WTC11 (cell line): ENCODE measurements around the gene GABARAPL1. TPM values are rescaled to one million over a fixed set of nuclear protein-coding genes. Genes with fewer than 3 reads are reported as not detected.

Experiments
- ATAC-seq: fragments of 200-7000 bp; cut with Tn5 transposase; 2 replicates; pipeline ENCODE4 v1.10.0; 2021; ENCODE audit warnings: mild to moderate bottlenecking, moderate library complexity
- CTCF ChIA-PET: fragments of 300-600 bp; sonication (Branson Sonifier 250); formaldehyde crosslinking; loops from one replicate; lab custom pipeline; 2021; ENCODE audit warnings: antibody characterized with exemption; lab: Charles Lee
- POLR2A ChIA-PET: fragments of 350-600 bp; sonication (Branson Sonifier 250); formaldehyde crosslinking; loops from one replicate; lab custom pipeline; 2021; ENCODE audit warnings: antibody characterized with exemption; lab: Charles Lee
- DNase-seq: peaks from one replicate; pipeline ENCODE4 v3.0.0; 2021; ENCODE audit warnings: low spot score
- H3K27ac Mint-ChIP-seq: 2 replicates; pipeline ENCODE4 v1.8.0; 2021; ENCODE audit warnings: mixed read lengths
- H3K27me3 Mint-ChIP-seq: 2 replicates; pipeline ENCODE4 v1.8.0; 2021; ENCODE audit warnings: low read depth, mild to moderate bottlenecking, moderate library complexity, mixed read lengths
- H3K36me3 Mint-ChIP-seq: 2 replicates; pipeline ENCODE4 v1.8.0; 2021; ENCODE audit warnings: mixed read lengths
- H3K4me1 Mint-ChIP-seq: 2 replicates; pipeline ENCODE4 v1.8.0; 2022; ENCODE audit warnings: mixed read lengths
- H3K4me3 Mint-ChIP-seq: 2 replicates; pipeline ENCODE4 v1.8.0; 2021; ENCODE audit warnings: mild to moderate bottlenecking, moderate library complexity, mixed read lengths
- H3K9me3 Mint-ChIP-seq: 2 replicates; pipeline ENCODE4 v1.8.0; 2021; ENCODE audit warnings: mixed read lengths
- AFF4 ChIP-seq: sonication (generic); formaldehyde crosslinking; IDR thresholded peaks from 2 replicates; pipeline ENCODE4 v1.8.1; 2023; ENCODE audit warnings: mild to moderate bottlenecking, missing genetic modification reagents, borderline replicate concordance
- ARID4B ChIP-seq: sonication (generic); formaldehyde crosslinking; IDR thresholded peaks from 2 replicates; pipeline ENCODE4 v1.8.0; 2023; ENCODE audit warnings: missing genetic modification reagents, mild to moderate bottlenecking, borderline replicate concordance
- ATF2 ChIP-seq: sonication (generic); formaldehyde crosslinking; IDR thresholded peaks from 2 replicates; pipeline ENCODE4 v1.8.1; 2022; ENCODE audit warnings: low read depth, missing genetic modification reagents, borderline replicate concordance
- E2F5 ChIP-seq: sonication (generic); formaldehyde crosslinking; IDR thresholded peaks from 2 replicates; pipeline ENCODE4 v1.8.1; 2022; ENCODE audit warnings: mild to moderate bottlenecking, moderate library complexity, missing genetic modification reagents
- MXD4 ChIP-seq: fragments of 250-450 bp; sonication (Bioruptor Pico); IDR thresholded peaks from 2 replicates; pipeline ENCODE4 v1.8.0; 2021; ENCODE audit warnings: mild to moderate bottlenecking, moderate library complexity, borderline replicate concordance
- OVOL2 ChIP-seq: fragments of 250-450 bp; sonication (Bioruptor Pico); IDR thresholded peaks from 2 replicates; pipeline ENCODE4 v1.9.0; 2021; ENCODE audit warnings: mild to moderate bottlenecking, borderline replicate concordance
- STAT6 ChIP-seq: sonication (generic); formaldehyde crosslinking; conservative IDR thresholded peaks from 2 replicates; pipeline ENCODE4 v1.8.1; 2023; ENCODE audit warnings: mild to moderate bottlenecking, low read depth, missing genetic modification reagents, moderate library complexity
- TP53 ChIP-seq: sonication (generic); formaldehyde crosslinking; IDR thresholded peaks from 2 replicates; pipeline ENCODE4 v1.8.1; 2023; ENCODE audit warnings: mild to moderate bottlenecking, missing genetic modification reagents
- ZBTB21 ChIP-seq: sonication (generic); formaldehyde crosslinking; IDR thresholded peaks from 2 replicates; pipeline ENCODE4 v1.8.1; 2023; ENCODE audit warnings: mild to moderate bottlenecking, missing genetic modification reagents, borderline replicate concordance
- ZNF317 ChIP-seq: sonication (generic); formaldehyde crosslinking; IDR thresholded peaks from 2 replicates; pipeline ENCODE4 v1.8.1; 2023; ENCODE audit warnings: low read depth, mild to moderate bottlenecking, moderate library complexity, missing genetic modification reagents, borderline replicate concordance
- ZNF512 ChIP-seq: sonication (generic); formaldehyde crosslinking; IDR thresholded peaks from 2 replicates; pipeline ENCODE4 v1.8.1; 2022; ENCODE audit warnings: missing genetic modification reagents, borderline replicate concordance
- total RNA-seq: library from RNA; stranded (reverse); gene quantifications from 3 replicates; pipeline ENCODE4 v1.2.3, GENCODE V29; 2021

GABARAPL1 gene
- total RNA-seq, 1 experiment from 2014 or later = 85.2 TPM

GRCh38 chr12:10167599-10167998 is 45.1 kb upstream of the GABARAPL1 start:
- POLR2A ChIA-PET = no interaction called here
- H3K27me3 Mint-ChIP-seq = no peaks in the 10 kb centered on the region; the same call in 1 of the 2 replicates
- no peaks in the 10 kb centered on the region for H3K9me3 Mint-ChIP-seq
- ATAC-seq (no peak), DNase-seq (no peak)
- CTCF ChIA-PET = no interaction called here
- no peak overlapping the region for H3K27ac Mint-ChIP-seq
- TF ChIP-seq ATF2 (CRISPR knock-in tag) (no peak), STAT6 (CRISPR knock-in tag) (no peak), E2F5 (CRISPR knock-in tag) (no peak), ARID4B (CRISPR knock-in tag) (no peak), TP53 (CRISPR knock-in tag) (no peak), MXD4 (CRISPR knock-in tag) (no peak), AFF4 (CRISPR knock-in tag) (no peak), ZBTB21 (CRISPR knock-in tag) (no peak), ZNF317 (CRISPR knock-in tag) (no peak), ZNF512 (CRISPR knock-in tag) (no peak), OVOL2 (CRISPR knock-in tag) (no peak)
- H3K4me1 Mint-ChIP-seq = no peaks in the 10 kb centered on the region
- H3K36me3 Mint-ChIP-seq = no peaks in the 10 kb centered on the region
- H3K4me3 Mint-ChIP-seq = no peak overlapping the region
